IMR-90 (cell line): Measurements from ENCODE around the gene RWDD1. TPM values are rescaled to one million over a fixed set of nuclear protein-coding genes. Genes with fewer than 3 reads are reported as not detected.

Experiments used
- ATAC-seq: fragments of 200-7000 bp; cut with Tn5 transposase; 2 replicates; pipeline ENCODE4 v1.9.1; 2020; ENCODE audit warnings: low read depth, mild to moderate bottlenecking, moderate library complexity
- BruUV-seq: library from RNA; stranded (reverse); fragments of 400-500 nt; replicated peaks from 2 replicates; lab custom pipeline; 2021; lab: Mats Ljungman, UMichigan
- CTCF ChIA-PET: fragments of 300-600 bp; formaldehyde crosslinking; extraction: SDS; loops from one replicate; lab custom pipeline; 2021; ENCODE audit warnings: antibody characterized with exemption; lab: Yijun Ruan, JAX
- POLR2A ChIA-PET: fragments of 300-600 bp; sonication (Branson Sonifier 250); formaldehyde crosslinking; loops from one replicate; lab custom pipeline; 2022; ENCODE audit warnings: antibody characterized with exemption; ENCODE audit not compliant: unreplicated experiment; lab: Charles Lee
- DNase-seq: peaks from one replicate; pipeline ENCODE4 v3.0.0; 2013
- H2AFZ ChIP-seq: replicated peaks from 2 replicates; pipeline ENCODE3; 2013; ENCODE audit warnings: low read length, mild to moderate bottlenecking; ENCODE audit not compliant: poor library complexity
- H2AK5ac ChIP-seq: 2 replicates; pipeline ENCODE4 v1.6.1; 2013; ENCODE audit warnings: low read depth, low read length, inconsistent platforms
- H2AK9ac ChIP-seq: replicated peaks from 2 replicates; pipeline ENCODE3; 2013; ENCODE audit warnings: mild to moderate bottlenecking, low read depth, low read length, moderate library complexity; ENCODE audit not compliant: poor library complexity
- H2BK120ac ChIP-seq: 2 replicates; pipeline ENCODE4 v1.6.1; 2013; ENCODE audit warnings: low read depth, low read length, inconsistent platforms
- H2BK15ac ChIP-seq: 3 replicates; pipeline ENCODE4 v1.6.1; 2013; ENCODE audit warnings: low read depth, low read length, inconsistent platforms
- H2BK20ac ChIP-seq: 2 replicates; pipeline ENCODE4 v1.6.1; 2013; ENCODE audit warnings: low read depth, mild to moderate bottlenecking, inconsistent platforms, low read length, moderate library complexity
- H2BK5ac ChIP-seq: 2 replicates; pipeline ENCODE4 v1.6.1; 2013; ENCODE audit warnings: mild to moderate bottlenecking, low read depth, low read length, inconsistent platforms; ENCODE audit not compliant: poor library complexity, severe bottlenecking
- H3K14ac ChIP-seq: replicated peaks from 2 replicates; pipeline ENCODE4 v1.6.1; 2013; ENCODE audit warnings: low read depth, low read length, inconsistent platforms
- H3K18ac ChIP-seq: 2 replicates; pipeline ENCODE4 v1.6.1; 2013; ENCODE audit warnings: low read depth, low read length, control low read depth
- H3K23ac ChIP-seq: 2 replicates; pipeline ENCODE4 v1.6.1; 2013; ENCODE audit warnings: low read depth, low read length, inconsistent platforms
- H3K27ac ChIP-seq: 2 replicates; pipeline ENCODE4 v1.5.1; 2013; ENCODE audit warnings: mild to moderate bottlenecking, control low read depth, low read length; ENCODE audit not compliant: insufficient read depth
- H3K27me3 ChIP-seq: 2 replicates; pipeline ENCODE4 v1.6.1; 2013; ENCODE audit warnings: low read length; ENCODE audit not compliant: control insufficient read depth, insufficient read depth
- H3K36me3 ChIP-seq: 2 replicates; pipeline ENCODE4 v1.6.1; 2013; ENCODE audit warnings: low read length, mixed read lengths; ENCODE audit not compliant: control insufficient read depth, insufficient read depth
- H3K4ac ChIP-seq: 2 replicates; pipeline ENCODE4 v1.6.1; 2013; ENCODE audit warnings: low read depth, low read length, inconsistent platforms
- H3K4me1 ChIP-seq: 2 replicates; pipeline ENCODE4 v1.6.1; 2013; ENCODE audit warnings: low read length, mixed read lengths; ENCODE audit not compliant: control insufficient read depth, insufficient read depth
- H3K4me2 ChIP-seq: 2 replicates; pipeline ENCODE4 v1.6.1; 2013; ENCODE audit warnings: low read depth, mild to moderate bottlenecking, control low read depth, low read length, moderate library complexity
- H3K4me3 ChIP-seq: 2 replicates; pipeline ENCODE4 v1.5.1; 2013; ENCODE audit warnings: low read depth, mild to moderate bottlenecking, control low read depth, low read length, moderate library complexity; ENCODE audit not compliant: insufficient read depth
- H3K56ac ChIP-seq: 2 replicates; pipeline ENCODE4 v1.6.1; 2013; ENCODE audit warnings: low read length, inconsistent platforms; ENCODE audit not compliant: insufficient read depth; ENCODE audit errors: extremely low read depth
- H3K79me1 ChIP-seq, 2 experiments: 2 replicates each; pipeline ENCODE4 v1.6.1; 2013; ENCODE audit warnings: low read length in 2 of 2, inconsistent platforms in 1 of 2, low read depth in 1 of 2
- H3K9ac ChIP-seq: 2 replicates; pipeline ENCODE4 v1.6.1; 2013; ENCODE audit warnings: low read depth, low read length, control low read depth
- H3K9me1 ChIP-seq: 2 replicates; pipeline ENCODE4 v1.6.1; 2013; ENCODE audit warnings: low read length, inconsistent platforms; ENCODE audit not compliant: insufficient read depth
- H3K9me3 ChIP-seq: 2 replicates; pipeline ENCODE4 v1.6.1; 2013; ENCODE audit warnings: low read length; ENCODE audit not compliant: control insufficient read depth, insufficient read depth
- H4K20me1 ChIP-seq: 2 replicates; pipeline ENCODE4 v1.6.1; 2013; ENCODE audit warnings: low read length, inconsistent platforms; ENCODE audit not compliant: insufficient read depth
- H4K5ac ChIP-seq: 2 replicates; pipeline ENCODE4 v1.6.1; 2013; ENCODE audit warnings: mild to moderate bottlenecking, low read depth, low read length, control low read depth
- H4K8ac ChIP-seq, 2 experiments: 2 replicates each; pipeline ENCODE4 v1.6.1; 2013; ENCODE audit warnings: low read depth in 2 of 2, low read length in 2 of 2, control low read depth in 1 of 2, inconsistent platforms in 1 of 2
- H4K91ac ChIP-seq: 2 replicates; pipeline ENCODE4 v1.6.1; 2013; ENCODE audit warnings: low read depth, low read length, inconsistent platforms; ENCODE audit not compliant: insufficient read depth
- CEBPB ChIP-seq: IDR thresholded peaks from 2 replicates; pipeline ENCODE4 v1.6.1; 2012; ENCODE audit warnings: low read depth, low read length, improper control_type of control experiment
- CHD1 ChIP-seq: IDR thresholded peaks from 2 replicates; pipeline ENCODE4 v1.6.1; 2012; ENCODE audit warnings: low read depth, low read length, improper control_type of control experiment
- MAFK ChIP-seq: IDR thresholded peaks from 2 replicates; pipeline ENCODE4 v1.6.1; 2012; ENCODE audit warnings: low read depth, low read length, improper control_type of control experiment
- MAZ ChIP-seq: IDR thresholded peaks from 2 replicates; pipeline ENCODE4 v1.6.1; 2012; ENCODE audit warnings: low read depth, mild to moderate bottlenecking, low read length, improper control_type of control experiment, moderate library complexity, borderline replicate concordance
- MXI1 ChIP-seq: IDR thresholded peaks from 2 replicates; pipeline ENCODE4 v1.6.1; 2012; ENCODE audit warnings: low read depth, mild to moderate bottlenecking, low read length, moderate library complexity, borderline replicate concordance
- POLR2A ChIP-seq: IDR thresholded peaks from 2 replicates; pipeline ENCODE4 v1.6.1; 2012; ENCODE audit warnings: mild to moderate bottlenecking, low read depth, low read length
- RAD21 ChIP-seq: IDR thresholded peaks from 2 replicates; pipeline ENCODE4 v1.6.1; 2012; ENCODE audit warnings: low read length, improper control_type of control experiment
- RCOR1 ChIP-seq: IDR thresholded peaks from 2 replicates; pipeline ENCODE4 v1.6.1; 2012; ENCODE audit warnings: mild to moderate bottlenecking, low read length, improper control_type of control experiment; ENCODE audit not compliant: insufficient replicate concordance
- WGBS, 2 experiments: methylation state at CpG; one replicate each; pipeline versions ENCODE4 v1.1.5 to v1.1.7; 2013; ENCODE audit warnings: missing lambda C conversion rate in 2 of 2; ENCODE audit not compliant: insufficient read length in 1 of 2; ENCODE audit errors: extremely low coverage in 2 of 2; 5-methylcytosine and 5-hydroxymethylcytosine counted together
- dilution Hi-C: fragments of 300-500 bp; cut with HindIII; formaldehyde crosslinking; loops from one replicate; pipeline ENCODE4 v1.14.3; 2018; ENCODE audit warnings: low sequenced_read_pairs; ENCODE audit not compliant: unreplicated experiment
- in situ Hi-C: fragments of 300-500 bp; cut with MboI; formaldehyde crosslinking; loops from 3 replicates; pipeline ENCODE4 v1.14.3; 2019; ENCODE audit warnings: low sequenced_read_pairs, inconsistent platforms, mixed read lengths
- intact Hi-C: fragments of 100-400 bp; cut with micrococcal nuclease; formaldehyde crosslinking; loops from 2 replicates; pipeline ENCODE4 v1.10.0; 2022
- polyA plus RNA-seq, 3 experiments: library from polyadenylated mRNA; depleted of rRNA; stranded (reverse); fragments of >200 nt; gene quantifications; 2 replicates each; pipeline ENCODE4 v1.2.3, GENCODE V29; 2012; ENCODE audit warnings: low replicate concordance in 1 of 3
- total RNA-seq: library from RNA; depleted of rRNA; stranded (reverse); fragments of >200 nt; gene quantifications from 2 replicates; pipeline ENCODE4 v1.2.3, GENCODE V29; 2012
- TF ChIP-seq, protein P1 (sequence below): fragments of 150-350 bp; IDR thresholded peaks from 2 replicates; pipeline ENCODE4 v1.6.1; 2017; ENCODE audit warnings: mild to moderate bottlenecking, antibody characterized with exemption, low read length, low read depth

Gene RWDD1
- total and polyA plus RNA-seq, 2 of the 4 experiments (the other 2 are of a cell fraction), result 23.6 to 92.8 TPM

DNA sequence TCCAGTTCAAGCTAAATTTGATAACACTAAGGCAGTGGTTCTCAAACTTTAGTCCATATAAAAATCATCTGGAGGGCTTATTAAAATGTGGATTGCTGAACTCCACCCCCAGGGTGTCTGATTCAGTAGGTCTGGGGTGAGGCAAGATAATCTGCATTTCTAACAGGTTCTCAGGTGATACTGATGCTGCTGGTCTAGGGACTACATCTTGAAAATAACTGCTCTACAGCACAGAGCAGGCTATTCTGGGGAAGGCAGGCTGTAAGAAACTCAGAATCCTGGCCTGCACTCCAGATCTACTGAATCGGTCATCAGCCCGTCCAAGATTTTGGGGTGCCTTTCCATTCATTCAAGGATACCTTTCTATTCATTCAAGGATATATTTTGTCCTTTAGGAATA is 48.4 kb upstream of the RWDD1 start:
- dilution Hi-C loops (no loop called here), intact Hi-C loops (no loop called here)
- no peak overlapping the region for H2BK20ac ChIP-seq

More for the DNA sequence above, 48.4 kb upstream of the RWDD1 start:
- Histone ChIP-seq H4K8ac (no peak overlapping the region), H3K14ac (no peak overlapping the region), H3K79me1 (peaks cover 3 to 8% of the 10 kb centered on the region in 2 experiments; a peak in 2 of 4 replicates), H2BK120ac (no peak overlapping the region), H2AK9ac (no peak overlapping the region), H3K9me1 (no peaks in the 10 kb centered on the region), H3K4me2 (no peak overlapping the region), H4K20me1 (no peaks in the 10 kb centered on the region), H3K4me1 (no peaks in the 10 kb centered on the region), H3K27me3 (no peaks in the 10 kb centered on the region), H2AFZ (no peak overlapping the region), H3K9ac (no peak overlapping the region), H3K4ac (no peak overlapping the region), H2AK5ac (no peak overlapping the region), H4K91ac (no peak overlapping the region), H3K23ac (no peak overlapping the region), H3K9me3 (no peaks in the 10 kb centered on the region), H3K36me3 (no peaks in the 10 kb centered on the region), H3K27ac (no peak overlapping the region), H3K18ac (no peak overlapping the region), H3K56ac (no peak overlapping the region), H4K5ac (no peak overlapping the region), H2BK5ac (no peak overlapping the region), H2BK15ac (no peak overlapping the region), H3K4me3 (no peak overlapping the region)
- DNase-seq, result no peak
- TF ChIP-seq MAZ (no peak), RCOR1 (no peak), MXI1 (no peak), CEBPB (no peak), RAD21 (no peak), CHD1 (no peak), MAFK (no peak), POLR2A (no peak)
- TF ChIP-seq, protein P1, sequence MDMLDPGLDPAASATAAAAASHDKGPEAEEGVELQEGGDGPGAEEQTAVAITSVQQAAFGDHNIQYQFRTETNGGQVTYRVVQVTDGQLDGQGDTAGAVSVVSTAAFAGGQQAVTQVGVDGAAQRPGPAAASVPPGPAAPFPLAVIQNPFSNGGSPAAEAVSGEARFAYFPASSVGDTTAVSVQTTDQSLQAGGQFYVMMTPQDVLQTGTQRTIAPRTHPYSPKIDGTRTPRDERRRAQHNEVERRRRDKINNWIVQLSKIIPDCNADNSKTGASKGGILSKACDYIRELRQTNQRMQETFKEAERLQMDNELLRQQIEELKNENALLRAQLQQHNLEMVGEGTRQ, result no peak
- no TSS peak for BruUV-seq
- ChIA-PET POLR2A (interaction anchor here (0.6 kb wide), 1 partner anchor 9 kb away, joined by 4 read pairs; no protein-coding TSS in a partner anchor), CTCF (interaction anchor here (1.2 to 1.9 kb wide), 2 partner anchors 9 to 11 kb away, joined by 4 to 10 read pairs; partner anchors contain the start of gene CALHM5)
- no peak for ATAC-seq
- WGBS, 2 experiments, result no CpG with 5 or more reads among the region's 2 CpGs
- in situ Hi-C loops, result no loop called here
